ENCODE results near the gene LGALS3BP. TPM values are rescaled to one million over a fixed set of nuclear protein-coding genes. Genes with fewer than 3 reads are reported as not detected.

The LGALS3BP gene
- total and polyA plus RNA-seq, 2 experiments from 2014 or later: 15.1 to 36.5 TPM

GRCh38 chr17:78967782-78968362 lies 11.9 kb downstream of the LGALS3BP start (continued):
- TF ChIP-seq ZNF462 (CRISPR knock-in tag; IDR thresholded peaks at IDR 0.05) (no peak), EZH2 (IDR thresholded peaks at IDR 0.05; ENCODE audit: low read depth, unreplicated experiment) (no peak), STAT1 (IDR thresholded peaks at IDR 0.05; ENCODE audit: unreplicated experiment) (no peak), CREB1 (CRISPR knock-in tag; IDR thresholded peaks at IDR 0.05; ENCODE audit: low read depth) (no peak), NANOG (IDR thresholded peaks at IDR 0.05; ENCODE audit: borderline replicate concordance) (no peak), EZH2phosphoT487 (IDR thresholded peaks at IDR 0.05; ENCODE audit: unreplicated experiment) (no peak), JUNB (IDR thresholded peaks at IDR 0.05; ENCODE audit: unreplicated experiment) (no peak), ZNF331 (CRISPR knock-in tag; IDR thresholded peaks at IDR 0.05; ENCODE audit: low read depth) (no peak)
- TF ChIP-seq, protein P1, sequence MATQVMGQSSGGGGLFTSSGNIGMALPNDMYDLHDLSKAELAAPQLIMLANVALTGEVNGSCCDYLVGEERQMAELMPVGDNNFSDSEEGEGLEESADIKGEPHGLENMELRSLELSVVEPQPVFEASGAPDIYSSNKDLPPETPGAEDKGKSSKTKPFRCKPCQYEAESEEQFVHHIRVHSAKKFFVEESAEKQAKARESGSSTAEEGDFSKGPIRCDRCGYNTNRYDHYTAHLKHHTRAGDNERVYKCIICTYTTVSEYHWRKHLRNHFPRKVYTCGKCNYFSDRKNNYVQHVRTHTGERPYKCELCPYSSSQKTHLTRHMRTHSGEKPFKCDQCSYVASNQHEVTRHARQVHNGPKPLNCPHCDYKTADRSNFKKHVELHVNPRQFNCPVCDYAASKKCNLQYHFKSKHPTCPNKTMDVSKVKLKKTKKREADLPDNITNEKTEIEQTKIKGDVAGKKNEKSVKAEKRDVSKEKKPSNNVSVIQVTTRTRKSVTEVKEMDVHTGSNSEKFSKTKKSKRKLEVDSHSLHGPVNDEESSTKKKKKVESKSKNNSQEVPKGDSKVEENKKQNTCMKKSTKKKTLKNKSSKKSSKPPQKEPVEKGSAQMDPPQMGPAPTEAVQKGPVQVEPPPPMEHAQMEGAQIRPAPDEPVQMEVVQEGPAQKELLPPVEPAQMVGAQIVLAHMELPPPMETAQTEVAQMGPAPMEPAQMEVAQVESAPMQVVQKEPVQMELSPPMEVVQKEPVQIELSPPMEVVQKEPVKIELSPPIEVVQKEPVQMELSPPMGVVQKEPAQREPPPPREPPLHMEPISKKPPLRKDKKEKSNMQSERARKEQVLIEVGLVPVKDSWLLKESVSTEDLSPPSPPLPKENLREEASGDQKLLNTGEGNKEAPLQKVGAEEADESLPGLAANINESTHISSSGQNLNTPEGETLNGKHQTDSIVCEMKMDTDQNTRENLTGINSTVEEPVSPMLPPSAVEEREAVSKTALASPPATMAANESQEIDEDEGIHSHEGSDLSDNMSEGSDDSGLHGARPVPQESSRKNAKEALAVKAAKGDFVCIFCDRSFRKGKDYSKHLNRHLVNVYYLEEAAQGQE (IDR thresholded peaks at IDR 0.05; ENCODE audit: unreplicated experiment): no peak

All from GM23338 (cell line).